HG02970 (cell line): ENCODE results near the gene RDH14.

Source experiments
- ATAC-seq: cut with Tn5 transposase; IDR thresholded peaks from one replicate; pipeline ENCODE4 v1.9.1; 2021; ENCODE audit warnings: mild to moderate bottlenecking, moderate library complexity, moderate number of reproducible peaks; ENCODE audit not compliant: unreplicated experiment, low FRiP score

The RDH14 gene

GRCh38 chr2:18525852-18526251 lies 34.6 kb downstream of the RDH14 start:
- no peak for ATAC-seq

- no peak for ATAC-seq
Observed at GRCh38 chr2:18525236-18525635, 35.2 kb downstream of the RDH14 start.

GRCh38 chr2:18522484-18523146 lies 37.8 kb downstream of the RDH14 start:
- no peak for ATAC-seq

GRCh38 chr2:18520451-18521425 lies 39.7 kb downstream of the RDH14 start:
- ATAC-seq = peak; percentile 72

- no peak for ATAC-seq
Observed at GRCh38 chr2:18519914-18520450, 40.5 kb downstream of the RDH14 start.

- no peak for ATAC-seq
Observed at GRCh38 chr2:18518116-18519111, 42.0 kb downstream of the RDH14 start.

GRCh38 chr2:18517386-18517785 lies 43.1 kb downstream of the RDH14 start:
- ATAC-seq = no peak

- ATAC-seq = no peak
Observed at GRCh38 chr2:18516112-18516511, 44.3 kb downstream of the RDH14 start.

- ATAC-seq = no peak
Observed at GRCh38 chr2:18514526-18515461, 45.7 kb downstream of the RDH14 start.

- ATAC-seq = no peak
Observed at GRCh38 chr2:18510775-18511174, 49.7 kb downstream of the RDH14 start.

- ATAC-seq = no peak
Observed at GRCh38 chr2:18506883-18507509, 53.5 kb downstream of the RDH14 start.

GRCh38 chr2:18505703-18506341 lies 54.6 kb downstream of the RDH14 start:
- no peak for ATAC-seq
